Stimulated activated CD4-positive, alpha-beta T cell treated with anti-CD3 and anti-CD28 coated beads, Interleukin-2, amount 100 ng/mL, for 4 hours (primary cell): Measurements from ENCODE around the gene FES.
"Not testable (repeated sequence)": the region's sequence is repeated elsewhere in the genome, so short reads cannot be mapped to it uniquely, and the experiment has no call there.

Experiments used
- DNase-seq: peaks from one replicate; pipeline ENCODE4 v3.0.0-alpha.2; 2020; ENCODE audit warnings: low read depth

Gene FES

GRCh38 chr15:90892023-90892422, 7.7 kb downstream of the FES start:
- no peak for DNase-seq

DNA sequence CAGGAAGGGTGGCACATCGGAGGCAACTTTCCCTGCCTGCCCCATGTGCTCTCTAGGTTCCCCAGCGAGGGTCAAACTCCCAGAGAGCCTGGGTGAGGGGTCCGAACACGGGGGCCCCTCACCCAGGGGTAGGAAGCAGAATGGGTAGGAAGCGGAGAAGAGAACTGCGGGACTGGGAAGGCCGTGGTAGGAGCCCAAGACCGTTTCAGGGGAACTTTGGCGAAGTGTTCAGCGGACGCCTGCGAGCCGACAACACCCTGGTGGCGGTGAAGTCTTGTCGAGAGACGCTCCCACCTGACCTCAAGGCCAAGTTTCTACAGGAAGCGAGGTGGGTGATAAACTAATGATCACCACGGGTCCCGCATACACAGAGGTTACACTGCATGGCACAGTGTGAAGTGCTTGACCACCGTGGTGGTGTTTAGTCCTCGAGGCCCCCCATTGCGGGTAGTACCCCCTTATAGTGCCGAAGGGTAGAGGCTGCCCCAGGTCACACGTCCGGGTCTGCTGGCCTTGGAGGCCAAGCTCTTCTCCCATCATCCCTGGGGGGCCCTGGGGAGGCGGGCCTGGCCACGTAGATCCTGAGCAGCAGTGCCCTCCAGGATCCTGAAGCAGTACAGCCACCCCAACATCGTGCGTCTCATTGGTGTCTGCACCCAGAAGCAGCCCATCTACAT, 8.3 kb downstream of the FES start:
- no peak for DNase-seq

- DNase-seq, result no peak
Measured at GRCh38 chr15:90893175-90894090, 9.1 kb downstream of the FES start.

DNA sequence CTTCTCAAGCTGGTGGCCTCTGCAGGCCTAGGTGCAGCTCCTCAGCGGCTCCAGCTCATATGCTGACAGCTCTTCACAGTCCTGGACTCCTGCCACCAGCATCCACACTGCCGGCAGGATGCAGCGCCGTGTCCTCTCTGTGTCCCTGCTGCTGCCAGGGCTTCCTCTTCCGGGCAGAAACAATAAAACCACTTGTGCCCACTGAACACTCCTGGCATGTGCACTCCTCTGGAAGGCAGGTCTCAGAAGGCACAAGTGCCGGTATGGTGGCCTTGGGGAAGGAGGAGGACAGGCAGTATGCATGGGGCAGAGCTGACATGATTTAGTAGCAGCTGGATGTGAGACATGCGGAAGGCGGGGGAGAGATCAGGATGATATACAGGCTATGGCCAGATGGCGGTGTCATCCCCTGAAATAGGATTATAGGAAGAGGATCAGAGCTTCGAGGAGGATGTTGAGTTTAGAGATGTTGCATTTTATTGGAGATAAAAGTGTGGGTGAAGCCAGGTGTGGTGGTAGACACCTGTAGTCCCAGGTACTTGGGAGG, 11.3 kb downstream of the FES start:
- DNase-seq, result no peak

- DNase-seq, result not testable (repeated sequence)
Measured at GRCh38 chr15:90897131-90897655, 12.9 kb downstream of the FES start.

GRCh38 chr15:90901175-90902039, 17.1 kb downstream of the FES start:
- DNase-seq, result no peak

- peak; percentile 50 for DNase-seq
Measured at GRCh38 chr15:90902040-90902839, 17.9 kb downstream of the FES start.

GRCh38 chr15:90902840-90903732, 18.8 kb downstream of the FES start, which contains the start of gene MAN2A2:
TSS of gene MAN2A2 (plus strand) at chr15:90903302. CDS start at chr15:90904208, 906 bp downstream.
- DNase-seq, result peak; percentile 76

DNA sequence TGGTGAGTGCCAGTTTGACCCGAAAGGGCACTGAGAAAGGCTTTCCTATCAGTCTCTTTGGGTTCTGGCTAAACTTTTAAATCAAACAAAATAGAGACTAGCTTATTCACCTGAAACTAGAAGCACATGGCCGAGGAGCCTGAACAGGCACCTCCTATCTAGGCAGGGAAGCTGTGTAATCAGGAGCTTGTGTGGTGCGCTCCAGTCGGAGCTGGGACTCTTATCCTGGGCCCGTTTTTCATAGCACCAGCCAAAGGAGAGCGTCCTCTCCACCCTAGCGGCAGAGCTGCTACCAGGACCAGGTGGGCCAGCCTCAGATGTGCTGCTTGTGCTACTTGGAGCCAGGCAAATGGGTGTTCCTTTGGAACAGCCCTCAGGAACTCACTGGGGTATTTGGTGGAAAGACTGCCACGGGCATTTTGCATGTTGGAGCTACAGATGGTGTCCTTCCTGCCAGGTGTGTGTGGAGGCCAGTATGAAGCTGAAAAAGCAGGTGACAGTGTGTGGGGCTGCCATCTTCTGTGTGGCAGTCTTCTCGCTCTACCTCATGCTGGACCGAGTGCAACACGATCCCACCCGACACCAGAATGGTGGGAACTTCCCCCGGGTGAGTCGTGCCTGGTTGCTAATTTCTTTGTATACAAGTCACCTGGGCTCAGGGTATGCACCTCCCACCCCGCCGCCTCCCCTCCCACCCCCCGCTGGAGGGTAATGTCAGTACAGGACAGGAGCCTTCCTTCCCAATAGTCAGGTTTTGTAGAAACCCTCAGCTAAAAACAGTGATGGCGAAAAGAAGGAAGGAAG, 19.6 kb downstream of the FES start:
- no peak for DNase-seq

DNA sequence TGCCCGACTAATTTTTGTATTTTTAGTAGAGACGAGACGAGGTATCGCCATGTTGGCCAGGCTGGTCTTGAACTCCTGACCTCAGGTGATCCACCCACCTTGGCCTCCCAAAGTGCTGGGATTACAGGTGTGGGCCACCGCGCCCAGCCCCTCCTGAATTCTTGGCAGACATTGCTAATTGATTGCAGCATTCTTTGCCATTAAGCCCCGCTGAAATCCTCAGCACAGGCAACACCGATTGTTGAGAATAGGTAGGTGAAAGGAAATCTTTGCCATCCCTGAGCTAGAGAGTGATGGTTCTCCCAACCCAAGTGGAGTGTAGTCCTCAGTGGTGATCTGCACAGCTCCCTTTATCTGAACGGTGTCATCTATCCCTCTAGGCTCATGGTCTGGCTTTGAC, 20.4 kb downstream of the FES start:
- no peak for DNase-seq

GRCh38 chr15:90905306-90906180, 21.2 kb downstream of the FES start:
- no peak for DNase-seq

- DNase-seq, result no peak
Measured at GRCh38 chr15:90906181-90906849, 22.0 kb downstream of the FES start.

DNA sequence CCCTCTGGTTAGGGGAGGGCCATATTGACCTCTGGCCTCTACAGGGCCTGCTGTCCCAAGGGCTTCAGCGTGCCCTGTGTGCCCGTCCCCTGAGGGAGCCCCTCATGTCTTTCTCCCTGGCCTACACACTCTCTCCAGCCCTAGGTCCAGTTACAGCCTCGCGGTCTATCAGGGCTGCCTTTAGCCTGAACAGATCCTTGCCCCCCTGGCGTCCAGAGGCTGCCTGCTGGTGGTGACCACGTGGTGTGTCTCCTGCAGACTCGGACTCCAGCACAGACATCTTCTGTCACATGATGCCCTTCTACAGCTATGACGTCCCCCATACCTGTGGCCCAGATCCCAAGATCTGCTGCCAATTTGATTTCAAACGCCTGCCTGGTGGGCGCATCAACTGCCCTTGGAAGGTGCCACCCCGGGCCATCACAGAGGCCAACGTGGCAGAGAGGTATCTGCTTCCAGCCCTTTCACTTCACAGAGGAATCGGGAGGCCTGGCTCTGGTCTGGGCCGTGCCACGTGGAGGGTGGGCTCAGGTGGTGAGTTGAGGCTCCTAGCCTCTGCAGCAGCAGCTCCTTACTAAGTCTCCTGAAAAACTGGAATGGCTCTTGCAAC, 22.9 kb downstream of the FES start:
- DNase-seq, result no peak

DNA sequence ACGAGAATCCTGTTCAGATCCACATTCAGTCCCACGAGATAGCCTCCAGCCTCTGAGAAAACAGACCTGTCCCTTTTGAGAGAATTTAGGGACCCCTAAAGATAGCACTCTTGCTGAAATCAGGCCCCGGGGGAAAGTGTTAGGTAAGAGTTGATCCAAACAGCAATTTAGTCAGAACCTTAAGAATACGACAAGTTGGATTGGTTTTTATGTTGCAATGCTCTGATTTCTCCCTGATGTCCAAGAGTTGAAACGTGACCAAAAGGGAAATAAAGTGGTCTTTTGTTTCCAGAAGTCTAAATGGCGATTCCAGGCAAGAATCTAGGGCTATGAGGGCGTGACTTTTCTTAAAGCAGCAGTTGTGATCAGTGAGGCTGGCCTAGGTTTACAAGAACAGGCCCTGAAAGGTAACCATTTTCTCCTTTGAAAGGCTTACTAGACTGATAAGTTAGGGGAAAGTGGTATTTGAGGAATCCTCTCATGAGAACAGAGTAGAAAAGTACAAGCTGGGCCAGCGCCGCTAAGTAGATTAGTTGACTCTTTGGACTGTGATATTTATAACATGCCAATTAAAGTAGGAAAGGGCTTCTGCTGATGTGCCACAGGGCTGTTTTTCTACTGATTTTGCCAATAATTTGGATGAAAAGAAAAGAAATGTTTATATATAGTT, 23.7 kb downstream of the FES start:
- no peak for DNase-seq

DNA sequence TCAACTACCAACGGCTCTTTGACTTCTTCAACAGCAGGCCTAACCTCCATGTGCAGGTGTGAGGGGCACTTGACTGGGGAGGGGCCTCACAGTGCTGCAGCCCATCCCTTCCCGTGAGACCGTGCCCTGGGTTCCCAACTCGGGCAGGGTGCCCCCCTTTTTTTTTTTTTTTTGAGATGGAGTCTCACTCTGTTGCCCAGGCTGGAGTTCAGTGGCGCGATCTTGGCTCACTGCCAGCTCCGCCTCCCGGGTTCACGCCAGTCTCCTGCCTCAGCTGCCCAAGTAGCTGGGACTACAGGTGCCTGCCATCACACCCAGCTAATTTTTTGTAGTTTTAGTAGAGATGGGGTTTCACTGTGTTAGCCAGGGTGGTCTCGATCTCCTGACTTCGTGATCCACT, 25.1 kb downstream of the FES start:
- not testable (repeated sequence) for DNase-seq

- DNase-seq, result no peak
Measured at GRCh38 chr15:90909976-90910375, 25.7 kb downstream of the FES start.
